Skeletal muscle tissue (tissue), 4 donors: ENCODE data around the gene SQSTM1. TPM values are rescaled to one million over a fixed set of nuclear protein-coding genes. Genes with fewer than 3 reads are reported as not detected.
"Not testable (repeated sequence)": the region's sequence is repeated elsewhere in the genome, so short reads cannot be mapped to it uniquely, and the experiment has no call there.

ENCODE experiments used
- H3K27ac ChIP-seq: one replicate; pipeline ENCODE4 v1.7.0; 2013; ENCODE audit warnings: mild to moderate bottlenecking, low read depth, low read length, inconsistent platforms
- H3K27me3 ChIP-seq, 3 donors: one replicate each; pipeline ENCODE4 v1.7.0; 2013; ENCODE audit warnings: low read length in 3 of 3; ENCODE audit not compliant: control insufficient read depth in 3 of 3, insufficient read depth in 3 of 3
- H3K36me3 ChIP-seq, 3 donors: one replicate each; pipeline ENCODE4 v1.7.0; 2013; ENCODE audit warnings: low read length in 3 of 3; ENCODE audit not compliant: control insufficient read depth in 3 of 3, insufficient read depth in 3 of 3
- H3K4me1 ChIP-seq, 3 donors: one replicate each; pipeline ENCODE4 v1.7.0; 2013; ENCODE audit warnings: low read length in 3 of 3, mild to moderate bottlenecking in 3 of 3; ENCODE audit not compliant: control insufficient read depth in 3 of 3, insufficient read depth in 3 of 3
- H3K4me3 ChIP-seq, 3 donors: one replicate each; pipeline ENCODE4 v1.7.0; 2013; ENCODE audit warnings: low read length in 3 of 3
- H3K9ac ChIP-seq, 3 donors: one replicate each; pipeline ENCODE4 v1.7.0; 2013; ENCODE audit warnings: low read length in 3 of 3, mild to moderate bottlenecking in 3 of 3, moderate library complexity in 2 of 3, low read depth in 1 of 3
- H3K9me3 ChIP-seq, 3 donors: one replicate each; pipeline ENCODE4 v1.7.0; 2013; ENCODE audit warnings: low read length in 3 of 3; ENCODE audit not compliant: control insufficient read depth in 3 of 3
- total RNA-seq: library from RNA; depleted of rRNA; stranded (reverse); fragments of >200 nt; gene quantifications from one replicate; pipeline ENCODE4 v1.2.3, GENCODE V29; 2014
- donor health status: Osteomylitis.

The SQSTM1 gene
- total RNA-seq, 1 donor from 2014 or later, result 54.8 TPM

DNA sequence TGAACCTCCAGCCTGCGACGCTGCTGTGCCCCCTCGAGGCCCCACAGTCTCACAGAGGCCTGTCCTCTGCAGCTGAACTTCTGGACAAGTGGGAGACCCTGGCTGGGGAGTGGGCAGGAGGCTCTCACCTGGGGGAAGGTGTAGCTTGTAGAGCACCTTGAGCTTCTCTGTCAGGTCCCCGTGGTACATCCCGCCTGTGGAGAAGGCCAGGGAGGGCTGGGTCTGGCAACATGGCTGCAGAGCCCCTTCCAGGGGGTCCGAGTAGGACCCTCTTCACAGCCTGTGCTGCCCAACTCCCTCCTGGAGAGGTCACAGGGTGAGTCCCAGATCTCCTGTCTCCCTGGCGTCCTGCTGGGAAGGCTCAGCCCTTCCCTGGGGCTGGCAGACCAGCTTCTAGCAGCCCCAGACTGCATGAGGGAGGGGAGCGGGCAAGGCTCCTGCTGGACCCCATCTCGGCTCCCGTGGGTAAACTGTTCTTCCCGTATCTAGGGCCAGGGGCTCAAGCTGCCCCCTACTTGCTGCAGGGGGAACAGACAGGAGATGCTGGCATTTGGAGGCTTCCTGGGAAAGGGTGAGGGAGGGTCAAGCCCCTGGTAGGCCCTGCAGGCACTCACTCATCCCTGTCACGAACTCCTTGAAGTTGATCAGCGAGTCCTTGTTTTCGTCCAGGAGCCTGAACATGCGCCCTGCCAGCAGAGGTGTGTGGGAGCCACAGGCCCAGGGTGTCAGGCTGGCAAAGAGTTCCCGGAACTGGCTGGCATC, 49.1 kb downstream of the SQSTM1 start:
- no peaks in the 10 kb centered on the region for H3K27me3 ChIP-seq
- H3K9ac ChIP-seq, result no peak overlapping the region
- peaks cover 69 to 78% (median 77%) of the 10 kb centered on the region in 3 donors for H3K36me3 ChIP-seq
- no peak overlapping the region for H3K4me3 ChIP-seq
- no peaks in the 10 kb centered on the region for H3K9me3 ChIP-seq
- H3K4me1 ChIP-seq, result peaks cover 0 to 5% (median 2%) of the 10 kb centered on the region in 3 donors
- H3K27ac ChIP-seq, result no peak overlapping the region

DNA sequence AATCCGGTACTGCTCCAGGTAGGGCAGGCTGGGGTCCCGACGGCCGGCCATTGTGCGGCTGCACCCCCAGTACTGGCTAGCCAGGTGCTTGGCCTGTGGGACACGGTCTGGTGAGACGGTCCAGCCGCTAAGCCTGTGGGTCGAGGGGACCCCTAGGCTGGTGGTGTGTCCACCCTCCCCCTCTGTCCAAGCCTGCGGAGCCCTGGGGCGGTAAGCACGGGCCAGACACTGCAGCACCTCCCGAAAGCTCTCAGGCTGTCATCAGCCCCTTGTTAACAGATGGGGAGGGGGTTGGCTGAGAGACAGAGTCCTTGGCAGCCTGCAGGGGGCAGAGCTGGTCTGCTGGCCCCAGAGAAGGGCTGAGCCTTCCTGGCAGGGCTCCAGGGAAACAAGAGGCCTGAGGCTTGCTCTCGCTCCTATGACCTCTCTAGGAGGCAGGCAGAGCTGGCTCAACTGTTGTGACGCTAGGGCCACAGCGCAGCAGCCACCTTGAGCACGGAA, 49.7 kb downstream of the SQSTM1 start:
- no peaks in the 10 kb centered on the region for H3K9me3 ChIP-seq
- no peaks in the 10 kb centered on the region for H3K27me3 ChIP-seq
- no peak overlapping the region for H3K9ac ChIP-seq
- H3K27ac ChIP-seq, result no peak overlapping the region
- H3K36me3 ChIP-seq, result peaks cover 70 to 77% (median 74%) of the 10 kb centered on the region in 3 donors
- H3K4me3 ChIP-seq, result no peak overlapping the region
- H3K4me1 ChIP-seq, result peaks cover 0 to 5% (median 2%) of the 10 kb centered on the region in 3 donors

DNA sequence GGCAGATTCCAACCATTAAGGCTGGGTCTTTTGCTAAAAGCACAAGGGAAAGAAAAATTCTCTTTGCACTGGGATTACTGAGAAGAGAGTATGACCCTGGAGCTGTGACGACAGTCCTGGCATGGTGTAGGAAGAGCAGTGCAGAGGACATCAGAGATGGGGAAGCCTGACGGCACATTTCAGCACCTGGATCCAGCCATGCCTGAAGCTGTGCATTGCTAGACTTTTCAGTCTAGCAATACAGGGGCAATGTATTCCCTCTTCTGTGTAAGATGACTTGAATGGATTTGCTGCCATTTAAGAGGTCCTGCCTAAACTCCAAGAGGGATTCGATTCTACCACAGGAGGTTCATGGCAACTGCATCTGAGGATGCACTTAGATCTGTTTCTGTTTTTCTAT, 50.2 kb downstream of the SQSTM1 start:
- Histone ChIP-seq H3K9ac (no peak overlapping the region), H3K36me3 (peaks cover 72 to 82% (median 75%) of the 10 kb centered on the region in 3 donors), H3K27me3 (no peaks in the 10 kb centered on the region), H3K4me1 (peaks cover 0 to 7% (median 6%) of the 10 kb centered on the region in 3 donors), H3K9me3 (no peaks in the 10 kb centered on the region), H3K27ac (no peak overlapping the region), H3K4me3 (no peak overlapping the region)

DNA sequence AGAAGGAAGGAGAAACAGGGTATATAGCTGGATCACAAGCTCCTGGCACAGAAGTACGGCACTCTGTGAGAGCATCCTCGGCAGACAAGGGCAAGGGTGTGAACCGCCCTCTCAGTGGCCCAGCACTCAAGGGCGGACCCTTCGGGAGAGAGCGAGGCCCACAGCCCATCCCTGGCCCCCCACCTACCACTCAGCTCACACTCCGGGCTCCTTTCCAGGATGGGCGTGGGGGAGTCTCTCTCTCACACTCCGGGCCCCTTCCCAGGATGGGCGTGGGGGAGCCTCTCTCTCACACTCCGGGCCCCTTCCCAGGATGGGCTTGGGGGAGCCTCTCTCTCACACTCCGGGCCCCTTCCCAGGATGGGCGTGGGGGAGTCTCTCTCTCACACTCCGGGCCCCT, 50.8 kb downstream of the SQSTM1 start:
- H3K27me3 ChIP-seq, H3K9ac ChIP-seq, H3K4me3 ChIP-seq, H3K9me3 ChIP-seq, H3K27ac ChIP-seq: not testable (repeated sequence)
- Histone ChIP-seq H3K4me1 (peaks cover 0 to 12% (median 9%) of the 10 kb centered on the region in 3 donors), H3K36me3 (peaks cover 71 to 83% (median 79%) of the 10 kb centered on the region in 3 donors)

DNA sequence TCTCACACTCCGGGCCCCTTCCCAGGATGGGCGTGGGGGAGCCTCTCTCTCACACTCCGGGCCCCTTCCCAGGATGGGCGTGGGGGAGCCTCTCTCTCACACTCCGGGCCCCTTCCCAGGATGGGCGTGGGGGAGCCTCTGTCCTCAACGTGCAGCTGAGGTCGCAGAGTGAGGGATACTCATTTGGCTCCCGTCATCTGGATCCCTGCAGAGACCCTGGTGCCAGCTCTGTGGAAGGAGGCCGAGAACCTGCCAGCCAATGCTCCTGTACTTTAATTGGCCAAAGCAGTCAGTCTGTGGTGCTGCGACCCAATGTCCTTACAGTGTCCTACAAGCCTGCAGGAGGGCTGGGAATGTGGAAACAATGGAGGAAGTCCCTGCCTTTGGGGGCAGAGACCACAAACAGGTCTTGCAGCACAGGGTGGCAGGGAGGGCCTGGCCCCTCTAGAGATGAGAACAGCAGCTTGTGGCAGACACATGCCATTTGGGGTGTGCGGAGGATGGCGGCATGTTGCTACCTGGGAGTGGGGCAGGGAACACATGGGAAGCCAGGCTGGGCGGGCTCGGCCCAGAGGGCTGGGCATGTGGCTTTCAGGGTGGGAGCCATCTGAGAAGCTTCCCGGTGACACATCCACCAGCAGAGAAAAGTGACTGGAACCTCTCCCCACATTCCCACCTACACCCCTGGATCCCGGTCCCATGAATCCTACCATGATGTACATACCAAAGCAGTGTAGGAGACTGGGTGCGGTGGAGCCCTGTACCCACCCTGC, 51.5 kb downstream of the SQSTM1 start:
- no peak overlapping the region for H3K9ac ChIP-seq
- peaks cover 0 to 12% (median 9%) of the 10 kb centered on the region in 3 donors for H3K4me1 ChIP-seq
- H3K27ac ChIP-seq, result no peak overlapping the region
- H3K36me3 ChIP-seq, result peaks cover 65 to 77% (median 73%) of the 10 kb centered on the region in 3 donors
- no peak overlapping the region for H3K4me3 ChIP-seq
- H3K27me3 ChIP-seq, result no peaks in the 10 kb centered on the region
- H3K9me3 ChIP-seq, result no peaks in the 10 kb centered on the region

DNA sequence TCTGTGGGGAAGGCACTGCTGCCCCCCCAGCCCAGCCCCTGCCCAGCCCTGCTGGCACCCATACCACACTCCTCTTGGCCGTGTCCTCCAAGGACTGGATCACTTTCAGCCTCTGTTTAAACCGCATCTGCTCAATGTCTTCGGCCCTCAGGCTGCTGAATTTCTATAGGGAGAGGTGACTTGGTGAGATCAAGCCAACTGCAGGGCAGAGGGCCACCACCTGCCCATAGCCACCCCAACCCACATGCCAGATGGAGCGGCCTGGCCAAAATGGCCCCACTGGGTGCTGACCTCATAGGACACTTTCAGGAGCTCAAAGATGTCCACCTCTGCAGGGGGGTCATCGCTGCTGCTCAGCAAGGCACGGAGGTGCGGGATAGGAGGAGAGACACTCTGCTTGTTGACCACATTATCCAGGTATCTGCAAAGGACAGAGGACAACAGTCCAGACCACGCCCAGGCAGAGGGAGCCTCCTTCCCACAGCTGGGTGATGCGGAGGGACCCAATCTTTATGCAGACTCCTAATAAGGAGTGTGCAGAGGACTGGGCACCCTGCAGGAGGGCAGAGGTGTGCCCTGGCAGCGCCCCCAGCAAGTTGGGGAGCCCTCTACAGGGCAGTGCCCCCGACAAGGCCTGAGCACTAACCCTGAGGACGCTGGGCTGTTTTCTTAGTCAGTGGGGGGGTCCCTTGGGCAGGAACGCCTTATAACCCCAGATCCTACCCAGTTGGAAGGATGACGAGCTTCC, 52.3 kb downstream of the SQSTM1 start:
- Histone ChIP-seq H3K9me3 (no peaks in the 10 kb centered on the region), H3K27ac (no peak overlapping the region), H3K9ac (no peak overlapping the region), H3K4me3 (no peak overlapping the region), H3K4me1 (peaks cover 0 to 12% (median 9%) of the 10 kb centered on the region in 3 donors), H3K36me3 (peaks cover 60 to 72% (median 71%) of the 10 kb centered on the region in 3 donors), H3K27me3 (no peaks in the 10 kb centered on the region)

DNA sequence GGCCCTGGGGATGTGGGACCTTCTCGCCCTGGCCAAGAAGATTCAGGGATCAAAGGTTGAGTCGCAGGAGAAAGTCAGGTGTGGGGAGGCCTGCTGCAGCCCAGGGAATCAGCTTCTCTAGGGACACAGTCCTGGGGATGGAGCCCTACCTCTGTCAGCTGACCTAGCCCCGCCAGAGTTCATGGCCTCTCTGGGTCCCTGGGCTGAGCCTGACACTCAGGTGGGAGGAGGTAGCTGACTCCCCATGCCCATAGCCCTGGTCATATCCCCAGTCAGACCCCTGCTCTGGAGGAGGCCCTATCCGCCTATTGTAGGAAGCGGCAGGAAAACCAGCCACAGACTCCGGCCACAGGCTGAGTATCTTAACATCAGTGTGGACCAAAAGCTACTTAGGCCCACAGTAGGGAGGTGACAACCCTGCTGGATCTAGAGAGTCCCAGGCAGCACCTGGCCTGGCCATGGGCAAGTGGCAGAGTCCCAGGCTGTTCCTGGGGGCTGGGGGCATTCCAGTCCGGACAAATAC, 52.9 kb downstream of the SQSTM1 start:
- Histone ChIP-seq H3K9me3 (no peaks in the 10 kb centered on the region), H3K4me1 (peaks cover 0 to 12% (median 9%) of the 10 kb centered on the region in 3 donors), H3K9ac (no peak overlapping the region), H3K36me3 (peaks cover 57 to 71% (median 71%) of the 10 kb centered on the region in 3 donors), H3K4me3 (no peak overlapping the region), H3K27me3 (no peaks in the 10 kb centered on the region), H3K27ac (no peak overlapping the region)

DNA sequence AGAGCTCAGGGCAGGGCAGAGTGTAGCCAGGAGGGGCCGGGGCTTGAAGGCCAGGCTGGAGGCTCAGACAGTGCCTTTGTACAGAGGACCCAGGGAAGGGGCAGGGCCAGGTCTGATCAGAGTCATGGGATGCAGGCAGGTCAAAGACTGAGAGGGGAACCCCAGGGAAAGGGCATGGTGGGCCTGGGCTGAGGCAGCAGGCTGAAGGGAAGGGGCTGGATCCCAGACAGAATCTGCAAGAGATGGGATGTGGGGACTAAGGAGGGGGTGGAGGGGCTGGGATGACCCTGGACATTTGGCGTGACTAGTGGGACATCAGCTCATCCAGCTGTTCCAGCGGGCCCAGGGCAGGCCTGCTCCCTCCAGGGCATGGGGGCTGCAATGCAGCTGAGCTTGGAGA, 53.4 kb downstream of the SQSTM1 start:
- H3K36me3 ChIP-seq, result peaks cover 57 to 74% (median 72%) of the 10 kb centered on the region in 3 donors
- H3K4me1 ChIP-seq, result peaks cover 0 to 12% (median 9%) of the 10 kb centered on the region in 3 donors
- H3K27me3 ChIP-seq, result no peaks in the 10 kb centered on the region
- no peak overlapping the region for H3K27ac ChIP-seq
- no peak overlapping the region for H3K9ac ChIP-seq
- no peak overlapping the region for H3K4me3 ChIP-seq
- H3K9me3 ChIP-seq, result no peaks in the 10 kb centered on the region

DNA sequence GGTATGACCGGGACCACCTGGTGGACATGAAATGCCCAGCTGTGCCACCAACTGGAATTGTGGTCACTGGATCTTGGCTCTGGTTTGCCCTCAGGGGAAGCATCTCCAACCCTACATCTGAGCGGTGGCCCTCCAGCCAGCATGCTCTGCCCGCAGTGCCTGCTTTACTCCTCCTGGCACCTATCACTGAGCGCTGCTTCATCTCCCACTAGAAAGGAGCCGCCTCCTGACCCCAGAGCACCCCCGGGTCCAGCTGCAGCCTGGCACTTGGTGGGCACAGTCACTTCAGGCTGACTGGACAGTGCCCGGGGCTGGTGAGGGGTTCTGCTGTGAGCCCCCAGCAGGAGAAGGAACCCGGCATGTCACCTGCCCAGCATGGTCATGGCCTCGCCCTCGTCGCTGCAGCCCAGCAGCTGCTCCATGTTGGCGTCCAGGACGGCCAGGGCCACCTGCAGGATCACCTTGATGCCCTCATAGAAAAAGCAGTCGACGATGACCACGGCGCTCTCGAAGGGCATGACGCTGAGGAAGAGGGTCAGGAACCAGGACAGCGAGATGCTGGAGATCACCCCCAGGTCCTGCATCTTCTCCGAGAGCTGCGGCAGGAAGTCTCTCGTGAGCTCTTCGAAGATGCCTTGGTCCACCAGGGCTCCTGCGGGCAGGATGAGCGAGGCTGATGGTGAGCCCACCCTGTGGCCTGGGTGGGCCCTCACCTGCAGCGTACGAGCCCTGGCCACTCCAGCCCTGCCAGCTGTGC, 54.0 kb downstream of the SQSTM1 start:
- H3K4me1 ChIP-seq, result peaks cover 0 to 12% (median 9%) of the 10 kb centered on the region in 3 donors
- no peak overlapping the region for H3K27ac ChIP-seq
- no peak overlapping the region for H3K4me3 ChIP-seq
- H3K9ac ChIP-seq, result no peak overlapping the region
- no peaks in the 10 kb centered on the region for H3K27me3 ChIP-seq
- no peaks in the 10 kb centered on the region for H3K9me3 ChIP-seq
- peaks cover 59 to 70% (median 67%) of the 10 kb centered on the region in 3 donors for H3K36me3 ChIP-seq
